CD4-positive, alpha-beta T cell treated with Interleukin-17A for 4 hours (primary cell): ENCODE measurements around the gene TMEM150C.

Experiments used
- DNase-seq: peaks from one replicate; pipeline ENCODE4 v3.0.0-alpha.2; 2020; ENCODE audit warnings: mixed read lengths

Gene TMEM150C

GRCh38 chr4:82561786-82562563, at the start of gene TMEM150C:
Gene TMEM150C (minus strand): TSS chr4:82561988. CDS start chr4:82504657, 57,331 bp downstream.
- no peak for DNase-seq

- no peak for DNase-seq
These were observed 49.7 kb upstream of the TMEM150C start for GRCh38 chr4:82611527-82611926.

- no peak for DNase-seq
These were observed 48.3 kb upstream of the TMEM150C start for GRCh38 chr4:82610041-82610440.

GRCh38 chr4:82606622-82607021, 44.8 kb upstream of the TMEM150C start:
- DNase-seq: no peak

GRCh38 chr4:82604522-82604921, 42.7 kb upstream of the TMEM150C start:
- DNase-seq: no peak

- DNase-seq: no peak
These were observed 39.6 kb upstream of the TMEM150C start for GRCh38 chr4:82601242-82602015.

- no peak for DNase-seq
These were observed 37.5 kb upstream of the TMEM150C start for GRCh38 chr4:82599336-82599735.

GRCh38 chr4:82594456-82594855, 32.7 kb upstream of the TMEM150C start:
- no peak for DNase-seq

GRCh38 chr4:82593411-82593810, 31.6 kb upstream of the TMEM150C start:
- no peak for DNase-seq

GRCh38 chr4:82592639-82593038, 30.9 kb upstream of the TMEM150C start:
- no peak for DNase-seq

GRCh38 chr4:82591592-82591991, 29.8 kb upstream of the TMEM150C start:
- DNase-seq: no peak

- DNase-seq: no peak
These were observed 28.0 kb upstream of the TMEM150C start for GRCh38 chr4:82589756-82590155.

GRCh38 chr4:82588771-82589270, 27.0 kb upstream of the TMEM150C start:
- DNase-seq: no peak

- DNase-seq: no peak
These were observed 26.2 kb upstream of the TMEM150C start for GRCh38 chr4:82587826-82588540.

GRCh38 chr4:82585690-82586435, 24.1 kb upstream of the TMEM150C start:
- no peak for DNase-seq

- DNase-seq: no peak
These were observed 23.1 kb upstream of the TMEM150C start for GRCh38 chr4:82584931-82585330.

GRCh38 chr4:82583897-82584587, 22.3 kb upstream of the TMEM150C start:
- no peak for DNase-seq

- no peak for DNase-seq
These were observed 18.1 kb upstream of the TMEM150C start for GRCh38 chr4:82579932-82580331.

- DNase-seq: no peak
These were observed 17.1 kb upstream of the TMEM150C start for GRCh38 chr4:82578935-82579334.

- no peak for DNase-seq
These were observed 15.7 kb upstream of the TMEM150C start for GRCh38 chr4:82577451-82577850.

- DNase-seq: no peak
These were observed 7.9 kb upstream of the TMEM150C start for GRCh38 chr4:82569727-82570126.

GRCh38 chr4:82569076-82569475, 7.3 kb upstream of the TMEM150C start:
- DNase-seq: no peak
